Colonic mucosa (tissue), 4 donors: ENCODE results near the gene TWF2. TPM values are rescaled to one million over a fixed set of nuclear protein-coding genes. Genes with fewer than 3 reads are reported as not detected.

Source experiments
- DNase-seq: peaks from one replicate; pipeline ENCODE4 v3.0.0-alpha.2; 2020
- H3K27ac ChIP-seq: fragments of 200-600 bp; one replicate; pipeline ENCODE4 v1.8.0; 2021
- H3K27me3 ChIP-seq: fragments of 200-600 bp; one replicate; pipeline ENCODE4 v1.8.0; 2021
- H3K36me3 ChIP-seq: fragments of 200-600 bp; one replicate; pipeline ENCODE4 v1.8.0; 2021
- H3K4me1 ChIP-seq: fragments of 200-600 bp; one replicate; pipeline ENCODE4 v1.8.0; 2021; ENCODE audit warnings: mild to moderate bottlenecking
- H3K4me3 ChIP-seq: fragments of 200-600 bp; one replicate; pipeline ENCODE4 v1.8.0; 2021
- H3K9ac ChIP-seq, 2 donors: one replicate each; pipeline ENCODE4 v1.7.0; 2013; ENCODE audit warnings: control low read depth in 2 of 2, low read depth in 2 of 2, low read length in 2 of 2
- H3K9me3 ChIP-seq: fragments of 200-600 bp; one replicate; pipeline ENCODE4 v1.8.0; 2021
- CTCF ChIP-seq: fragments of 200-600 bp; IDR thresholded peaks from one replicate; pipeline ENCODE4 v1.8.0; 2022; ENCODE audit warnings: antibody characterized with exemption, mild to moderate bottlenecking
- intact Hi-C: fragments of 100-400 bp; cut with DNase I; formaldehyde crosslinking; loops from one replicate; pipeline ENCODE4 v1.14.1; 2022
- total RNA-seq, 2 donors: library from RNA; stranded (reverse); fragmentation: NEBNext Ultra II Directional in 1 of 2; extraction: Animal tissue kit (Norgen Biotek cat#: 25700) in 1 of 2; gene quantifications; one replicate each; pipeline ENCODE4 v1.2.1, GENCODE V29; 2021
- donor health status: healthy.
- donor health status: DM: no; HTN: no; CAD: no.
- donor health status: DM: no; HTN: no; CAD: no.

TWF2 gene
- total RNA-seq, 2 donors from 2014 or later: 44.2 to 45.0 TPM

GRCh38 chr3:52268036-52268435 lies 29.1 kb upstream of the TWF2 start:
- no peak for TF ChIP-seq CTCF
- Histone ChIP-seq H3K36me3 (peaks cover 39% of the 10 kb centered on the region), H3K27ac (no peak overlapping the region), H3K9ac (no peak overlapping the region), H3K27me3 (no peaks in the 10 kb centered on the region), H3K4me3 (no peak overlapping the region), H3K9me3 (no peaks in the 10 kb centered on the region), H3K4me1 (no peaks in the 10 kb centered on the region)
- DNase-seq: no peak
- intact Hi-C loops: no loop called here

GRCh38 chr3:52265387-52265786 lies 26.4 kb upstream of the TWF2 start:
- intact Hi-C loops: no loop called here

GRCh38 chr3:52262447-52262846 lies 23.5 kb upstream of the TWF2 start:
- Histone ChIP-seq H3K4me1 (no peaks in the 10 kb centered on the region), H3K9me3 (no peaks in the 10 kb centered on the region), H3K9ac (no peak overlapping the region), H3K4me3 (no peak overlapping the region), H3K27me3 (no peaks in the 10 kb centered on the region), H3K36me3 (peaks cover 62% of the 10 kb centered on the region), H3K27ac (no peak overlapping the region)
- DNase-seq: no peak
- intact Hi-C loops: no loop called here
- TF ChIP-seq CTCF: no peak

More at GRCh38 chr3:52265387-52265786, 26.4 kb upstream of the TWF2 start:
- Histone ChIP-seq H3K9me3 (no peaks in the 10 kb centered on the region), H3K27ac (no peak overlapping the region), H3K4me3 (no peak overlapping the region), H3K27me3 (no peaks in the 10 kb centered on the region), H3K9ac (no peak overlapping the region), H3K36me3 (peaks cover 51% of the 10 kb centered on the region), H3K4me1 (no peaks in the 10 kb centered on the region)
- no peak for TF ChIP-seq CTCF
- no peak for DNase-seq

GRCh38 chr3:52259448-52259847 lies 20.5 kb upstream of the TWF2 start:
- DNase-seq: no peak
- H3K4me1 ChIP-seq: no peaks in the 10 kb centered on the region
- no peak for TF ChIP-seq CTCF
- intact Hi-C loops: no loop called here
- H3K4me3 ChIP-seq: no peak overlapping the region
- no peak overlapping the region for H3K27ac ChIP-seq
- H3K9ac ChIP-seq: no peak overlapping the region
- H3K9me3 ChIP-seq: no peaks in the 10 kb centered on the region
- H3K27me3 ChIP-seq: no peaks in the 10 kb centered on the region
- peaks cover 46% of the 10 kb centered on the region for H3K36me3 ChIP-seq

GRCh38 chr3:52259035-52259434 lies 20.1 kb upstream of the TWF2 start:
- H3K4me3 ChIP-seq: no peak overlapping the region
- TF ChIP-seq CTCF: no peak
- no peaks in the 10 kb centered on the region for H3K4me1 ChIP-seq
- H3K9ac ChIP-seq: no peak overlapping the region
- H3K36me3 ChIP-seq: peaks cover 44% of the 10 kb centered on the region
- H3K9me3 ChIP-seq: no peaks in the 10 kb centered on the region
- DNase-seq: no peak
- H3K27ac ChIP-seq: no peak overlapping the region
- no peaks in the 10 kb centered on the region for H3K27me3 ChIP-seq
- intact Hi-C loops: no loop called here

GRCh38 chr3:52257911-52258310 lies 19.0 kb upstream of the TWF2 start:
- Histone ChIP-seq H3K9ac (no peak overlapping the region), H3K36me3 (peaks cover 44% of the 10 kb centered on the region), H3K4me3 (no peak overlapping the region), H3K27me3 (no peaks in the 10 kb centered on the region), H3K9me3 (no peaks in the 10 kb centered on the region), H3K4me1 (no peaks in the 10 kb centered on the region), H3K27ac (no peak overlapping the region)
- no peak for DNase-seq
- intact Hi-C loops: no loop called here
- no peak for TF ChIP-seq CTCF
